HepG2 (cell line): ENCODE results near the gene LRRC73. TPM values are rescaled to one million over a fixed set of nuclear protein-coding genes. Genes with fewer than 3 reads are reported as not detected.

Experiments
- CCDC6 ChIP-seq: sonication (generic); formaldehyde crosslinking; IDR thresholded peaks from 2 replicates; pipeline ENCODE4 v1.8.1; 2022; ENCODE audit warnings: mild to moderate bottlenecking, missing genetic modification reagents, moderate library complexity
- CSRNP2 ChIP-seq: sonication (generic); formaldehyde crosslinking; conservative IDR thresholded peaks from 2 replicates; pipeline ENCODE4 v1.8.0; 2022; ENCODE audit warnings: low read depth, missing genetic modification reagents
- HNF4A ChIP-seq: sonication (generic); formaldehyde crosslinking; IDR thresholded peaks from 2 replicates; pipeline ENCODE4 v1.4.0; 2020; ENCODE audit warnings: missing genetic modification reagents
- HNRNPL ChIP-seq: fragments of 200-400 bp; formaldehyde crosslinking; IDR thresholded peaks from 2 replicates; pipeline ENCODE4 v1.6.1; 2017; ENCODE audit warnings: mild to moderate bottlenecking, low read depth, low read length
- KDM3A ChIP-seq: IDR thresholded peaks from 2 replicates; pipeline ENCODE4 v1.6.1; 2018; ENCODE audit warnings: low read depth, missing compliant biosample characterization
- MXD1 ChIP-seq: sonication (generic); formaldehyde crosslinking; IDR thresholded peaks from 2 replicates; pipeline ENCODE4 v1.4.0; 2020; ENCODE audit warnings: mild to moderate bottlenecking, missing genetic modification reagents
- NFKBIZ ChIP-seq: IDR thresholded peaks from 2 replicates; pipeline ENCODE4 v1.6.1; 2018; ENCODE audit warnings: missing genetic modification reagents, missing compliant biosample characterization
- RBM39 ChIP-seq: fragments of 200-400 bp; formaldehyde crosslinking; IDR thresholded peaks from one replicate; pipeline ENCODE4 v1.6.1; 2018; ENCODE audit warnings: antibody characterized with exemption, mild to moderate bottlenecking, low read depth, low read length; ENCODE audit not compliant: poor library complexity, severe bottlenecking
- SKI ChIP-seq: fragments of 450-650 bp; IDR thresholded peaks from one replicate; pipeline ENCODE4 v1.6.1; 2018; ENCODE audit warnings: mild to moderate bottlenecking; ENCODE audit not compliant: partially characterized antibody
- SNAPC2 ChIP-seq: sonication (generic); formaldehyde crosslinking; IDR thresholded peaks from 2 replicates; pipeline ENCODE4 v1.8.1; 2022; ENCODE audit warnings: mild to moderate bottlenecking, missing genetic modification reagents
- ZBTB42 ChIP-seq: sonication (generic); formaldehyde crosslinking; IDR thresholded peaks from 2 replicates; pipeline ENCODE4 v1.5.0; 2020; ENCODE audit warnings: mild to moderate bottlenecking, missing genetic modification reagents
- ZFP1 ChIP-seq: IDR thresholded peaks from 2 replicates; pipeline ENCODE4 v1.6.1; 2016
- ZMYM2 ChIP-seq: sonication (generic); formaldehyde crosslinking; IDR thresholded peaks from 2 replicates; pipeline ENCODE4 v1.8.0; 2022; ENCODE audit warnings: mild to moderate bottlenecking, missing genetic modification reagents
- ZNF225 ChIP-seq: sonication (generic); formaldehyde crosslinking; IDR thresholded peaks from 2 replicates; pipeline ENCODE4 v1.4.0; 2020; ENCODE audit warnings: mild to moderate bottlenecking, missing genetic modification reagents
- ZNF232 ChIP-seq: sonication (generic); formaldehyde crosslinking; IDR thresholded peaks from 2 replicates; pipeline ENCODE4 v1.4.0; 2020; ENCODE audit warnings: missing genetic modification reagents, borderline replicate concordance
- ZNF281 ChIP-seq: sonication (generic); formaldehyde crosslinking; IDR thresholded peaks from 2 replicates; pipeline ENCODE4 v1.4.0; 2020; ENCODE audit warnings: missing genetic modification reagents, borderline replicate concordance
- ZNF34 ChIP-seq: sonication (generic); formaldehyde crosslinking; IDR thresholded peaks from 2 replicates; pipeline ENCODE4 v1.4.0; 2020; ENCODE audit warnings: mild to moderate bottlenecking, missing genetic modification reagents, borderline replicate concordance
- ZNF709 ChIP-seq: sonication (generic); formaldehyde crosslinking; IDR thresholded peaks from 2 replicates; pipeline ENCODE4 v1.5.0; 2020; ENCODE audit warnings: mild to moderate bottlenecking, missing genetic modification reagents
- ZNF737 ChIP-seq: sonication (generic); formaldehyde crosslinking; IDR thresholded peaks from 2 replicates; pipeline ENCODE4 v1.5.0; 2020; ENCODE audit warnings: missing genetic modification reagents, mild to moderate bottlenecking, borderline replicate concordance
- ZNF746 ChIP-seq: sonication (generic); formaldehyde crosslinking; IDR thresholded peaks from 2 replicates; pipeline ENCODE4 v1.8.0; 2022; ENCODE audit warnings: mild to moderate bottlenecking, missing genetic modification reagents
- polyA plus RNA-seq, 8 experiments: library from polyadenylated mRNA; depleted of rRNA in 3 of 8; stranded (reverse) in 7 of 8; unstranded in 1 of 8; fragments of >200 nt; fragmentation: Illumina TruSeq in 4 of 8; extraction: Trizol in 4 of 8; gene quantifications; 2 replicates each; pipeline versions ENCODE4 v1.2.1 to v1.2.3, GENCODE V29; 2011 to 2016; ENCODE audit warnings: low read depth in 4 of 8, missing spikeins in 1 of 8, mixed read lengths in 1 of 8; ENCODE audit not compliant: insufficient read depth in 1 of 8
- total RNA-seq, 5 experiments: library from RNA; depleted of rRNA; stranded (reverse); fragments of >200 nt; fragmentation: Illumina TruSeq; extraction: Trizol; gene quantifications; 2 replicates each; pipeline ENCODE4 v1.2.3, GENCODE V29; 2016; ENCODE audit warnings: low read depth in 1 of 5
- TF ChIP-seq, protein P1 (sequence below): sonication (generic); formaldehyde crosslinking; conservative IDR thresholded peaks from 2 replicates; pipeline ENCODE4 v1.8.0; 2022; ENCODE audit warnings: missing genetic modification reagents
- TF ChIP-seq, protein P2 (sequence below): sonication (generic); formaldehyde crosslinking; IDR thresholded peaks from 2 replicates; pipeline ENCODE4 v1.8.1; 2023; ENCODE audit warnings: mild to moderate bottlenecking, missing genetic modification reagents

The LRRC73 gene
- total and polyA plus RNA-seq, 2 of the 13 experiments (the other 11 are each of a cell fraction or from before 2014, with no cell fraction given): 0.11 to 0.12 TPM

DNA sequence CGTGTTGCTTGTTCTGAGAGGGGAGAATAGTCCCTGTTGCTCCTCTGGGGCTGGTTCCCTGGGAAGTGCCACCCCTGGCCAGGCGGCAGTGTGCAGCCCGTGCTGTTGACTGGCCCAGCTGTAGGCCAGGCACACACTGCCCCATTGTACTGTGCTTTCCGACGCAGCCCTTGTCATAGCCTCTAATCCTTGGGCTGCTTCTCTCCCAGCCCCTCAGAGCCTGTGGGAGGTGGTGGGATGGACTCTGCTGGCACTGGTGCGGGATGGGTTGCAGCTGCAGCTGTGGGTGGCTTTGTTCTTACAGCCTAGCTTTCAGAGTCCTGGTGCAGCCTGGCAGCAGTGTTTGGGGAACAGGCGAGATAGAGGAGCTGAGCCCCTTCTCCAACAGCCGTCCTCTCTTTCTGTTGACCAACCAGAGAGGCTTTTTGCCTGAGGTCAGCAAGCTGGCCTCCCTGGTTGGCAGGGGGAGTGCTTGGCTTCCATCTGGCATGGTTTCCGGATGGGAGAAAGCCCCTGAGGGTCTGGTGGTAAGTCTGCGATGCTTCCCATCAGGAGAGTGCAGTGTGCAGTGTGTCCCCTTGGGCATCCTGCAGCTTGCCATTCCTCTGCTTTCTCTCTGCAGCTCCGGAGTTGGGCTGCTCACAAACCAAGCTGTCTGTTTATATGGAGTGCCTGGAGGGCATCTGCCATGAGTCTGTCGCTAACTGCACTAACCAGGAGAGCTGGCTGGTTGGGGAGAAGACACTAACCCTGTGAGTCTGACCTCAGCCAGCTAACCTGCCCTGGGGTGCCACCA is 20.7 kb downstream of the LRRC73 start (continued):
- TF ChIP-seq, protein P1, sequence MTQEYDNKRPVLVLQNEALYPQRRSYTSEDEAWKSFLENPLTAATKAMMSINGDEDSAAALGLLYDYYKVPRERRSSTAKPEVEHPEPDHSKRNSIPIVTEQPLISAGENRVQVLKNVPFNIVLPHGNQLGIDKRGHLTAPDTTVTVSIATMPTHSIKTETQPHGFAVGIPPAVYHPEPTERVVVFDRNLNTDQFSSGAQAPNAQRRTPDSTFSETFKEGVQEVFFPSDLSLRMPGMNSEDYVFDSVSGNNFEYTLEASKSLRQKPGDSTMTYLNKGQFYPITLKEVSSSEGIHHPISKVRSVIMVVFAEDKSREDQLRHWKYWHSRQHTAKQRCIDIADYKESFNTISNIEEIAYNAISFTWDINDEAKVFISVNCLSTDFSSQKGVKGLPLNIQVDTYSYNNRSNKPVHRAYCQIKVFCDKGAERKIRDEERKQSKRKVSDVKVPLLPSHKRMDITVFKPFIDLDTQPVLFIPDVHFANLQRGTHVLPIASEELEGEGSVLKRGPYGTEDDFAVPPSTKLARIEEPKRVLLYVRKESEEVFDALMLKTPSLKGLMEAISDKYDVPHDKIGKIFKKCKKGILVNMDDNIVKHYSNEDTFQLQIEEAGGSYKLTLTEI (CRISPR knock-in tag): no peak
- TF ChIP-seq ZNF709 (CRISPR knock-in tag) (no peak), ZNF225 (CRISPR knock-in tag) (no peak; the same call in 1 of the 2 replicates), ZBTB42 (CRISPR knock-in tag) (no peak), ZNF34 (no peak), CSRNP2 (CRISPR knock-in tag) (no peak), SKI (no peak), HNF4A (CRISPR knock-in tag) (no peak; the same call in 1 of the 2 replicates), NFKBIZ (CRISPR knock-in tag) (no peak), ZFP1 (no peak), HNRNPL (peak; percentile 96), ZMYM2 (CRISPR knock-in tag) (no peak), ZNF746 (CRISPR knock-in tag) (no peak), CCDC6 (CRISPR knock-in tag) (no peak), ZNF737 (CRISPR knock-in tag) (no peak), ZNF232 (CRISPR knock-in tag) (0 out of 2 replicates have a peak, but pooled peaks have one; percentile 15), MXD1 (CRISPR knock-in tag) (no peak), KDM3A (CRISPR knock-in tag) (no peak), ZNF281 (CRISPR knock-in tag) (0 out of 2 replicates have a peak, but pooled peaks have one; percentile 12), SNAPC2 (CRISPR knock-in tag) (no peak), RBM39 (no peak)
- TF ChIP-seq, protein P2, sequence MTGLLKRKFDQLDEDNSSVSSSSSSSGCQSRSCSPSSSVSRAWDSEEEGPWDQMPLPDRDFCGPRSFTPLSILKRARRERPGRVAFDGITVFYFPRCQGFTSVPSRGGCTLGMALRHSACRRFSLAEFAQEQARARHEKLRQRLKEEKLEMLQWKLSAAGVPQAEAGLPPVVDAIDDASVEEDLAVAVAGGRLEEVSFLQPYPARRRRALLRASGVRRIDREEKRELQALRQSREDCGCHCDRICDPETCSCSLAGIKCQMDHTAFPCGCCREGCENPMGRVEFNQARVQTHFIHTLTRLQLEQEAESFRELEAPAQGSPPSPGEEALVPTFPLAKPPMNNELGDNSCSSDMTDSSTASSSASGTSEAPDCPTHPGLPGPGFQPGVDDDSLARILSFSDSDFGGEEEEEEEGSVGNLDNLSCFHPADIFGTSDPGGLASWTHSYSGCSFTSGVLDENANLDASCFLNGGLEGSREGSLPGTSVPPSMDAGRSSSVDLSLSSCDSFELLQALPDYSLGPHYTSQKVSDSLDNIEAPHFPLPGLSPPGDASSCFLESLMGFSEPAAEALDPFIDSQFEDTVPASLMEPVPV (CRISPR knock-in tag): no peak
